ENCODE data around the gene SENP5.
"Not testable (repeated sequence)": the region's sequence is repeated elsewhere in the genome, so short reads cannot be mapped to it uniquely, and the experiment has no call there.

The SENP5 gene

GRCh38 chr3:196942915-196943277 is 75.2 kb downstream of the SENP5 start:
- no peak for DNase-seq

- not testable (repeated sequence) for DNase-seq
These were observed 76.5 kb downstream of the SENP5 start for GRCh38 chr3:196944037-196944790.

GRCh38 chr3:196947136-196947859 is 79.6 kb downstream of the SENP5 start:
- no peak for DNase-seq

- no peak for DNase-seq
These were observed 80.2 kb downstream of the SENP5 start for GRCh38 chr3:196947860-196948441.

- DNase-seq, result no peak
These were observed 80.9 kb downstream of the SENP5 start for GRCh38 chr3:196948442-196949284.

- no peak for DNase-seq
These were observed 81.5 kb downstream of the SENP5 start for GRCh38 chr3:196949285-196949619.

- DNase-seq, result no peak
These were observed 82.0 kb downstream of the SENP5 start for GRCh38 chr3:196949750-196950149.

GRCh38 chr3:196951371-196951770 is 83.7 kb downstream of the SENP5 start:
- no peak for DNase-seq

- DNase-seq, result no peak
These were observed 87.1 kb downstream of the SENP5 start for GRCh38 chr3:196954832-196955231.

GRCh38 chr3:196962108-196962929 is 94.6 kb downstream of the SENP5 start:
- DNase-seq, result no peak

- DNase-seq, result no peak
These were observed 95.4 kb downstream of the SENP5 start for GRCh38 chr3:196962930-196963630.

GRCh38 chr3:196963631-196963953 is 95.9 kb downstream of the SENP5 start:
- DNase-seq, result no peak

- no peak for DNase-seq
These were observed 97.5 kb downstream of the SENP5 start for GRCh38 chr3:196965112-196965803.

- DNase-seq, result no peak
These were observed 98.1 kb downstream of the SENP5 start for GRCh38 chr3:196965804-196966173.

GRCh38 chr3:196966526-196967401 is 99.0 kb downstream of the SENP5 start:
- no peak for DNase-seq

GRCh38 chr3:196967412-196968232 is 99.9 kb downstream of the SENP5 start:
- DNase-seq, result no peak

- peak; percentile 15 for DNase-seq
These were observed 100.8 kb downstream of the SENP5 start, which contains the start of gene PIGZ for GRCh38 chr3:196968233-196969133. Gene PIGZ, minus strand, starts transcription at chr3:196968833. Its CDS starts 16,802 bp downstream, at chr3:196952031.

- DNase-seq, result no peak
These were observed 101.5 kb downstream of the SENP5 start for GRCh38 chr3:196969134-196969659.

All from NCI-H1105 (cell line).